ENCODE measurements around the gene CACNA1F.

CACNA1F gene

GRCh38 chrX:49171752-49172279 lies 61.3 kb downstream of the CACNA1F start, which contains the start of gene PLP2:
PLP2 (plus strand) TSS chrX:49171898; CDS start chrX:49172001, 103 bp downstream.
- peak; percentile 77 for DNase-seq

- no peak for DNase-seq
These were observed 65.4 kb downstream of the CACNA1F start for GRCh38 chrX:49167740-49168108.

GRCh38 chrX:49166914-49167739 lies 66.0 kb downstream of the CACNA1F start:
- DNase-seq: peak; percentile 84

GRCh38 chrX:49165901-49166881 lies 66.9 kb downstream of the CACNA1F start:
- DNase-seq: peak; percentile 84

- no peak for DNase-seq
These were observed 68.4 kb downstream of the CACNA1F start for GRCh38 chrX:49164589-49165360.

- DNase-seq: peak; percentile 89
These were observed 69.4 kb downstream of the CACNA1F start for GRCh38 chrX:49163555-49164419.

GRCh38 chrX:49162620-49163019 lies 70.5 kb downstream of the CACNA1F start, which contains the start of gene MAGIX:
MAGIX (plus strand) TSS chrX:49162758; CDS start chrX:49162890, 132 bp downstream.
- no peak for DNase-seq

- no peak for DNase-seq
These were observed 71.5 kb downstream of the CACNA1F start for GRCh38 chrX:49161632-49162031.

GRCh38 chrX:49160908-49161307 lies 72.2 kb downstream of the CACNA1F start:
- DNase-seq: no peak

GRCh38 chrX:49157194-49157593 lies 75.9 kb downstream of the CACNA1F start:
- DNase-seq: no peak

GRCh38 chrX:49155900-49156837 lies 77.0 kb downstream of the CACNA1F start:
- DNase-seq: peak; percentile 89

GRCh38 chrX:49155243-49155899 lies 77.8 kb downstream of the CACNA1F start:
- peak; percentile 59 for DNase-seq

Measured in activated CD4-positive, alpha-beta T cell treated with anti-CD3 and anti-CD28 coated beads, Interleukin-2, Interleukin-6, amounts not matched to agents 100 ng/mL and 50 ng/mL, durations not matched to agents 16 hours and 8 hours (primary cell).